ENCODE measurements around the gene KIF16B.

- TF ChIP-seq RNF2 (conservative IDR thresholded peaks at IDR 0.05; ENCODE audit: low read depth) = no peak
- no peak for TF ChIP-seq BATF2 (CRISPR knock-in tag; IDR thresholded peaks at IDR 0.05)
- TF ChIP-seq, protein P1, sequence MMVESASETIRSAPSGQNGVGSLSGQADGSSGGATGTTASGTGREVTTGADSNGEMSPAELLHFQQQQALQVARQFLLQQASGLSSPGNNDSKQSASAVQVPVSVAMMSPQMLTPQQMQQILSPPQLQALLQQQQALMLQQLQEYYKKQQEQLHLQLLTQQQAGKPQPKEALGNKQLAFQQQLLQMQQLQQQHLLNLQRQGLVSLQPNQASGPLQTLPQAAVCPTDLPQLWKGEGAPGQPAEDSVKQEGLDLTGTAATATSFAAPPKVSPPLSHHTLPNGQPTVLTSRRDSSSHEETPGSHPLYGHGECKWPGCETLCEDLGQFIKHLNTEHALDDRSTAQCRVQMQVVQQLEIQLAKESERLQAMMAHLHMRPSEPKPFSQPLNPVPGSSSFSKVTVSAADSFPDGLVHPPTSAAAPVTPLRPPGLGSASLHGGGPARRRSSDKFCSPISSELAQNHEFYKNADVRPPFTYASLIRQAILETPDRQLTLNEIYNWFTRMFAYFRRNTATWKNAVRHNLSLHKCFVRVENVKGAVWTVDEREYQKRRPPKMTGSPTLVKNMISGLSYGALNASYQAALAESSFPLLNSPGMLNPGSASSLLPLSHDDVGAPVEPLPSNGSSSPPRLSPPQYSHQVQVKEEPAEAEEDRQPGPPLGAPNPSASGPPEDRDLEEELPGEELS (CRISPR knock-in tag; IDR thresholded peaks at IDR 0.05) = no peak
- no peak for TF ChIP-seq RFX5 (IDR thresholded peaks at IDR 0.05; ENCODE audit: low read depth, low read length)
- TF ChIP-seq MEF2D (CRISPR knock-in tag; IDR thresholded peaks at IDR 0.05) = no peak
- TF ChIP-seq CREB1 (IDR thresholded peaks at IDR 0.05) = no peak
- no peak for TF ChIP-seq CREB1 (CRISPR knock-in tag; IDR thresholded peaks at IDR 0.05)
- TF ChIP-seq, protein P2, sequence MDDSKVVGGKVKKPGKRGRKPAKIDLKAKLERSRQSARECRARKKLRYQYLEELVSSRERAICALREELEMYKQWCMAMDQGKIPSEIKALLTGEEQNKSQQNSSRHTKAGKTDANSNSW (CRISPR knock-in tag; IDR thresholded peaks at IDR 0.05; ENCODE audit: borderline replicate concordance) = no peak
- TF ChIP-seq POLR2A (IDR thresholded peaks at IDR 0.05; ENCODE audit: insufficient read depth in 1 of 2, low read depth in 2 of 2, low read length in 2 of 2) = no peak
- no peak for TF ChIP-seq SOX6 (IDR thresholded peaks at IDR 0.05)
- TF ChIP-seq SOX6 (CRISPR knock-in tag; IDR thresholded peaks at IDR 0.05) = no peak
These were observed 223.6 kb downstream of the KIF16B start for GRCh38 chr20:16349523-16350260.
